IMR-90 (cell line): ENCODE data around the gene CDC5L. TPM values are rescaled to one million over a fixed set of nuclear protein-coding genes. Genes with fewer than 3 reads are reported as not detected.

ENCODE experiments used
- ATAC-seq: fragments of 200-7000 bp; cut with Tn5 transposase; 2 replicates; pipeline ENCODE4 v1.9.1; 2020; ENCODE audit warnings: low read depth, mild to moderate bottlenecking, moderate library complexity
- BruUV-seq: library from RNA; stranded (reverse); fragments of 400-500 nt; replicated peaks from 2 replicates; lab custom pipeline; 2021; lab: Mats Ljungman, UMichigan
- CTCF ChIA-PET: fragments of 300-600 bp; formaldehyde crosslinking; extraction: SDS; loops from one replicate; lab custom pipeline; 2021; ENCODE audit warnings: antibody characterized with exemption; lab: Yijun Ruan, JAX
- POLR2A ChIA-PET: fragments of 300-600 bp; sonication (Branson Sonifier 250); formaldehyde crosslinking; loops from one replicate; lab custom pipeline; 2022; ENCODE audit warnings: antibody characterized with exemption; ENCODE audit not compliant: unreplicated experiment; lab: Charles Lee
- DNase-seq: peaks from one replicate; pipeline ENCODE4 v3.0.0; 2013
- H2AFZ ChIP-seq: replicated peaks from 2 replicates; pipeline ENCODE3; 2013; ENCODE audit warnings: low read length, mild to moderate bottlenecking; ENCODE audit not compliant: poor library complexity
- H2AK5ac ChIP-seq: 2 replicates; pipeline ENCODE4 v1.6.1; 2013; ENCODE audit warnings: low read depth, low read length, inconsistent platforms
- H2AK9ac ChIP-seq: replicated peaks from 2 replicates; pipeline ENCODE3; 2013; ENCODE audit warnings: mild to moderate bottlenecking, low read depth, low read length, moderate library complexity; ENCODE audit not compliant: poor library complexity
- H2BK120ac ChIP-seq: 2 replicates; pipeline ENCODE4 v1.6.1; 2013; ENCODE audit warnings: low read depth, low read length, inconsistent platforms
- H2BK15ac ChIP-seq: 3 replicates; pipeline ENCODE4 v1.6.1; 2013; ENCODE audit warnings: low read depth, low read length, inconsistent platforms
- H2BK20ac ChIP-seq: 2 replicates; pipeline ENCODE4 v1.6.1; 2013; ENCODE audit warnings: low read depth, mild to moderate bottlenecking, inconsistent platforms, low read length, moderate library complexity
- H2BK5ac ChIP-seq: 2 replicates; pipeline ENCODE4 v1.6.1; 2013; ENCODE audit warnings: mild to moderate bottlenecking, low read depth, low read length, inconsistent platforms; ENCODE audit not compliant: poor library complexity, severe bottlenecking
- H3K14ac ChIP-seq: replicated peaks from 2 replicates; pipeline ENCODE4 v1.6.1; 2013; ENCODE audit warnings: low read depth, low read length, inconsistent platforms
- H3K18ac ChIP-seq: 2 replicates; pipeline ENCODE4 v1.6.1; 2013; ENCODE audit warnings: low read depth, low read length, control low read depth
- H3K23ac ChIP-seq: 2 replicates; pipeline ENCODE4 v1.6.1; 2013; ENCODE audit warnings: low read depth, low read length, inconsistent platforms
- H3K27ac ChIP-seq: 2 replicates; pipeline ENCODE4 v1.5.1; 2013; ENCODE audit warnings: mild to moderate bottlenecking, control low read depth, low read length; ENCODE audit not compliant: insufficient read depth
- H3K27me3 ChIP-seq: 2 replicates; pipeline ENCODE4 v1.6.1; 2013; ENCODE audit warnings: low read length; ENCODE audit not compliant: control insufficient read depth, insufficient read depth
- H3K36me3 ChIP-seq: 2 replicates; pipeline ENCODE4 v1.6.1; 2013; ENCODE audit warnings: low read length, mixed read lengths; ENCODE audit not compliant: control insufficient read depth, insufficient read depth
- H3K4ac ChIP-seq: 2 replicates; pipeline ENCODE4 v1.6.1; 2013; ENCODE audit warnings: low read depth, low read length, inconsistent platforms
- H3K4me1 ChIP-seq: 2 replicates; pipeline ENCODE4 v1.6.1; 2013; ENCODE audit warnings: low read length, mixed read lengths; ENCODE audit not compliant: control insufficient read depth, insufficient read depth
- H3K4me2 ChIP-seq: 2 replicates; pipeline ENCODE4 v1.6.1; 2013; ENCODE audit warnings: low read depth, mild to moderate bottlenecking, control low read depth, low read length, moderate library complexity
- H3K4me3 ChIP-seq: 2 replicates; pipeline ENCODE4 v1.5.1; 2013; ENCODE audit warnings: low read depth, mild to moderate bottlenecking, control low read depth, low read length, moderate library complexity; ENCODE audit not compliant: insufficient read depth
- H3K56ac ChIP-seq: 2 replicates; pipeline ENCODE4 v1.6.1; 2013; ENCODE audit warnings: low read length, inconsistent platforms; ENCODE audit not compliant: insufficient read depth; ENCODE audit errors: extremely low read depth
- H3K79me1 ChIP-seq, 2 experiments: 2 replicates each; pipeline ENCODE4 v1.6.1; 2013; ENCODE audit warnings: low read length in 2 of 2, inconsistent platforms in 1 of 2, low read depth in 1 of 2
- H3K9ac ChIP-seq: 2 replicates; pipeline ENCODE4 v1.6.1; 2013; ENCODE audit warnings: low read depth, low read length, control low read depth
- H3K9me1 ChIP-seq: 2 replicates; pipeline ENCODE4 v1.6.1; 2013; ENCODE audit warnings: low read length, inconsistent platforms; ENCODE audit not compliant: insufficient read depth
- H3K9me3 ChIP-seq: 2 replicates; pipeline ENCODE4 v1.6.1; 2013; ENCODE audit warnings: low read length; ENCODE audit not compliant: control insufficient read depth, insufficient read depth
- H4K20me1 ChIP-seq: 2 replicates; pipeline ENCODE4 v1.6.1; 2013; ENCODE audit warnings: low read length, inconsistent platforms; ENCODE audit not compliant: insufficient read depth
- H4K5ac ChIP-seq: 2 replicates; pipeline ENCODE4 v1.6.1; 2013; ENCODE audit warnings: mild to moderate bottlenecking, low read depth, low read length, control low read depth
- H4K8ac ChIP-seq, 2 experiments: 2 replicates each; pipeline ENCODE4 v1.6.1; 2013; ENCODE audit warnings: low read depth in 2 of 2, low read length in 2 of 2, control low read depth in 1 of 2, inconsistent platforms in 1 of 2
- H4K91ac ChIP-seq: 2 replicates; pipeline ENCODE4 v1.6.1; 2013; ENCODE audit warnings: low read depth, low read length, inconsistent platforms; ENCODE audit not compliant: insufficient read depth
- CHD1 ChIP-seq: IDR thresholded peaks from 2 replicates; pipeline ENCODE4 v1.6.1; 2012; ENCODE audit warnings: low read depth, low read length, improper control_type of control experiment
- FOS ChIP-seq: fragments of 150-350 bp; IDR thresholded peaks from 2 replicates; pipeline ENCODE4 v1.6.1; 2016; ENCODE audit warnings: low read depth, low read length
- MAZ ChIP-seq: IDR thresholded peaks from 2 replicates; pipeline ENCODE4 v1.6.1; 2012; ENCODE audit warnings: low read depth, mild to moderate bottlenecking, low read length, improper control_type of control experiment, moderate library complexity, borderline replicate concordance
- POLR2A ChIP-seq: IDR thresholded peaks from 2 replicates; pipeline ENCODE4 v1.6.1; 2012; ENCODE audit warnings: mild to moderate bottlenecking, low read depth, low read length
- RAD21 ChIP-seq: IDR thresholded peaks from 2 replicates; pipeline ENCODE4 v1.6.1; 2012; ENCODE audit warnings: low read length, improper control_type of control experiment
- RCOR1 ChIP-seq: IDR thresholded peaks from 2 replicates; pipeline ENCODE4 v1.6.1; 2012; ENCODE audit warnings: mild to moderate bottlenecking, low read length, improper control_type of control experiment; ENCODE audit not compliant: insufficient replicate concordance
- RFX5 ChIP-seq: IDR thresholded peaks from 2 replicates; pipeline ENCODE4 v1.8.0; 2012; ENCODE audit warnings: low read depth, mild to moderate bottlenecking, low read length, moderate library complexity
- SMC3 ChIP-seq: fragments of 150-350 bp; IDR thresholded peaks from 2 replicates; pipeline ENCODE4 v1.6.1; 2016; ENCODE audit warnings: low read depth, mild to moderate bottlenecking, antibody characterized with exemption, low read length, moderate library complexity
- WGBS, 2 experiments: methylation state at CpG; one replicate each; pipeline versions ENCODE4 v1.1.5 to v1.1.7; 2013; ENCODE audit warnings: missing lambda C conversion rate in 2 of 2; ENCODE audit not compliant: insufficient read length in 1 of 2; ENCODE audit errors: extremely low coverage in 2 of 2; 5-methylcytosine and 5-hydroxymethylcytosine counted together
- dilution Hi-C: fragments of 300-500 bp; cut with HindIII; formaldehyde crosslinking; loops from one replicate; pipeline ENCODE4 v1.14.3; 2018; ENCODE audit warnings: low sequenced_read_pairs; ENCODE audit not compliant: unreplicated experiment
- in situ Hi-C: fragments of 300-500 bp; cut with MboI; formaldehyde crosslinking; loops from 3 replicates; pipeline ENCODE4 v1.14.3; 2019; ENCODE audit warnings: low sequenced_read_pairs, inconsistent platforms, mixed read lengths
- intact Hi-C: fragments of 100-400 bp; cut with micrococcal nuclease; formaldehyde crosslinking; loops from 2 replicates; pipeline ENCODE4 v1.10.0; 2022
- polyA plus RNA-seq, 3 experiments: library from polyadenylated mRNA; depleted of rRNA; stranded (reverse); fragments of >200 nt; gene quantifications; 2 replicates each; pipeline ENCODE4 v1.2.3, GENCODE V29; 2012; ENCODE audit warnings: low replicate concordance in 1 of 3
- total RNA-seq: library from RNA; depleted of rRNA; stranded (reverse); fragments of >200 nt; gene quantifications from 2 replicates; pipeline ENCODE4 v1.2.3, GENCODE V29; 2012

CDC5L gene
- total and polyA plus RNA-seq, 2 of the 4 experiments (the other 2 are of a cell fraction) = 9.9 to 17.7 TPM

DNA sequence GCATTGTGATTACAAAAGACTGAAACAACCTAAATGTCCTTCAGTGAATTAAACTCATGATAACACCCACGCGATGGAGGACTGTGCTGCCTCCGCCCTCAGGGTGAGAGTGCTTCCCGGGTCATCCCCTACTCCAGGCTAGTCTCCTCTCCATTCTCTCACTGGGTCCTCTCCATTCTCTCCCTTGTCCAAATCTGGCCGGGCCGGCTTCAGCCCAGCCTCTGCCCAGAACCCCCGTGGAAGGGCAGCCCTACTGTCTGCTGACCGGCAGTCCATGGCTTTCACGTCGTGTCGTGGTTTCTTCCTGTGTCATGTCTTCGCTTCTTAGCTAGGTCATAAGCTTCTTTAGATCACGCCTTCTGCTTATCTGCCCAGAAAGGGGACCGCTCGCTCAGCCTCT is 74.8 kb downstream of the CDC5L start:
- Histone ChIP-seq H3K27me3 (peaks cover 6% of the 10 kb centered on the region), H3K18ac (no peak overlapping the region), H3K14ac (no peak overlapping the region), H2BK5ac (no peak overlapping the region), H4K8ac (no peak overlapping the region), H3K27ac (no peak overlapping the region), H3K36me3 (no peaks in the 10 kb centered on the region), H3K79me1 (no peaks in the 10 kb centered on the region), H2AK9ac (no peak overlapping the region), H3K23ac (no peak overlapping the region), H4K5ac (no peak overlapping the region), H3K56ac (no peak overlapping the region), H3K4ac (no peak overlapping the region), H3K4me1 (0 out of 2 replicates have a peak, but pooled peaks cover 2% of the 10 kb centered on the region), H3K9ac (no peak overlapping the region), H3K4me3 (no peak overlapping the region), H2BK120ac (no peak overlapping the region), H2BK20ac (no peak overlapping the region), H2AFZ (no peak overlapping the region), H4K20me1 (no peaks in the 10 kb centered on the region), H2AK5ac (no peak overlapping the region), H3K9me3 (no peaks in the 10 kb centered on the region), H3K4me2 (no peak overlapping the region), H3K9me1 (peaks cover 6% of the 10 kb centered on the region), H4K91ac (no peak overlapping the region), H2BK15ac (no peak overlapping the region)
- CTCF ChIA-PET = no interaction called here
- dilution Hi-C loops = no loop called here
- TF ChIP-seq RCOR1 = no peak
- TF ChIP-seq RFX5 = no peak
- TF ChIP-seq MAZ = no peak
- TF ChIP-seq SMC3 = no peak
- no peak for TF ChIP-seq FOS
- TF ChIP-seq POLR2A = no peak
- TF ChIP-seq CHD1 = no peak
- TF ChIP-seq RAD21 = no peak
- POLR2A ChIA-PET = no interaction called here
- WGBS, 2 experiments = 85% methylated on average over 10 of the region's 15 CpGs; no CpG with 5 or more reads in 1 of the 2 experiments
- intact Hi-C loops = no loop called here
- ATAC-seq = no peak
- DNase-seq = no peak
- in situ Hi-C loops = no loop called here
- BruUV-seq = no TSS peak
